ENCODE results near the gene CCDC81. TPM values are rescaled to one million over a fixed set of nuclear protein-coding genes. Genes with fewer than 3 reads are reported as not detected.
A peak's percentile ranks its signal among the peaks of the same experiment; 100 is the strongest.

The CCDC81 gene
- total RNA-seq, 1 donor = 0.36 TPM

DNA sequence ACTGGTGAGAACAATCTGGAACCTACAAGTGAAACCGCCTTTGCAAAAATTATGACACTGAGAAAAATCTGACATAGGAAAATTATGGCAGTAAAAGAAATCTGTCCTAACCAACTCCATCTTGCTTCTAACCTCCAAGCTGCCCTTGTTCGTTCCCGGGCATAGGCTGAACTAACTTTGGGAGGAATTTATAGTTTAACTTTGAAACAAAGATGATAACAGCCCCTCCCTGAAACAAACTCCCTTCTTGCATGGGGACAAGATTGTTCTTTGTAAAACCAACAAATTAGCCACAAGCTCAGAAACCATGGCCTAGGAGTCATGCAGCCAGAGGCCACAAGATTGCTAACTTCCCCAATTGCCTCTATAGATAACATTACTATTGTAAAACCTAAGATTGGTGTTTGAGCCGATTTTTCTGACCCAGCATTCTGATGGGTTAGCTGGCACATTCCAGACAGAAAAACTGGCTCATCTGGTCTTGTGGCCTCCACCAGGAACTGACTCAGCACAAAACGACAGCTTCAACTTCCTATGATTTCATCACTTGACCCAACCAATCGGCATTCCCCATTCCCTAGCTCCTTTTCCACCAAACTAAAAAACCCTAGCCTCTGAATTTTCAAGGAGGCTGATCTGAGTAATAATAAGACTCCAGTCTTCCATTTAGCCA, 3.6 kb upstream of the CCDC81 start:
- H3K4me3 ChIP-seq (ENCODE audit: low read depth, low read length) = no peak overlapping the region
- TF ChIP-seq, protein P1, sequence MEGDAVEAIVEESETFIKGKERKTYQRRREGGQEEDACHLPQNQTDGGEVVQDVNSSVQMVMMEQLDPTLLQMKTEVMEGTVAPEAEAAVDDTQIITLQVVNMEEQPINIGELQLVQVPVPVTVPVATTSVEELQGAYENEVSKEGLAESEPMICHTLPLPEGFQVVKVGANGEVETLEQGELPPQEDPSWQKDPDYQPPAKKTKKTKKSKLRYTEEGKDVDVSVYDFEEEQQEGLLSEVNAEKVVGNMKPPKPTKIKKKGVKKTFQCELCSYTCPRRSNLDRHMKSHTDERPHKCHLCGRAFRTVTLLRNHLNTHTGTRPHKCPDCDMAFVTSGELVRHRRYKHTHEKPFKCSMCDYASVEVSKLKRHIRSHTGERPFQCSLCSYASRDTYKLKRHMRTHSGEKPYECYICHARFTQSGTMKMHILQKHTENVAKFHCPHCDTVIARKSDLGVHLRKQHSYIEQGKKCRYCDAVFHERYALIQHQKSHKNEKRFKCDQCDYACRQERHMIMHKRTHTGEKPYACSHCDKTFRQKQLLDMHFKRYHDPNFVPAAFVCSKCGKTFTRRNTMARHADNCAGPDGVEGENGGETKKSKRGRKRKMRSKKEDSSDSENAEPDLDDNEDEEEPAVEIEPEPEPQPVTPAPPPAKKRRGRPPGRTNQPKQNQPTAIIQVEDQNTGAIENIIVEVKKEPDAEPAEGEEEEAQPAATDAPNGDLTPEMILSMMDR (IDR thresholded peaks at IDR 0.05; ENCODE audit: insufficient read depth, low read length) = no peak
- peak; percentile 66 for DNase-seq (ENCODE audit: low read depth)

DNA sequence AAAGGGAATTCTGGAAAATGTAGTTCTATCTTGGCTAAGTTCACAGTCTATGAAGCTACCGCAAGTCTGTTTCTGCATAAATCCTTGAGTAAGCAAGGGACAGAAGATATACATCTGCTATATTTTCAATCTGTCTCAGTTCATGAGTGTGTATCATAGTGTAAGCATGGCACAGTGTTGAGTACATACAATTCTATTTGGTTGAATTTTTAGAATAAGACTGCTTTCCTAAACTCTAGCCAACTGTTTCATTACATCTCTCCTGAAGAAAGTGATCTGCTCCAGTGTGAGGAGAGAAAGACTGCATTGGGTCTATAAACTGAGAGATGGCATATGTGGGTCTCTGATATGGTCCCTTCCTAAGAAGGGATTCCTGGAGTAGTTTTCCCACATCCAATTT, 2.6 kb upstream of the CCDC81 start:
- H3K4me3 ChIP-seq (ENCODE audit: low read depth, low read length) = no peak overlapping the region
- no peak for DNase-seq (ENCODE audit: low read depth)
- TF ChIP-seq, protein P1 (IDR thresholded peaks at IDR 0.05; ENCODE audit: insufficient read depth, low read length) = no peak

DNA sequence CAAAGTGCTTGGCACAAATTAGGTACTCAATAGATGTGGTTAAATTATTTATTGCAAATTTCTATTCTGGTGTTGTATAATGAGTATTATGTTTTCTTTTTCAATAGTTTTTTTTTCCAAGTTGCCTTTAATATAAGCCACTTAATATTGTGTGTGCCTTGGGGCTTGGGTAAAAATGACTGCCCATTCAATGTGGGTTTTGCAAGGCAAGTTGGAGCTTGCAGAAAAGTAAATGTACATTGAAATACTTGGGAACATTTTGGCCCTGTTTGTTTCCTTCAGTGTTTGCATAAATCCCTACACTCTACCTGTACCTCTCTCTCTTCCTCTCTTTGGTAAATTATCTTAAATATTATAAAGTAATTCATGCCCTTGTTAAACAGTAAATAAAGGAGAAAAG, 2.1 kb upstream of the CCDC81 start:
- H3K4me3 ChIP-seq (ENCODE audit: low read depth, low read length) = no peak overlapping the region
- DNase-seq (ENCODE audit: low read depth) = no peak
- TF ChIP-seq, protein P1 (IDR thresholded peaks at IDR 0.05; ENCODE audit: insufficient read depth, low read length) = no peak

DNA sequence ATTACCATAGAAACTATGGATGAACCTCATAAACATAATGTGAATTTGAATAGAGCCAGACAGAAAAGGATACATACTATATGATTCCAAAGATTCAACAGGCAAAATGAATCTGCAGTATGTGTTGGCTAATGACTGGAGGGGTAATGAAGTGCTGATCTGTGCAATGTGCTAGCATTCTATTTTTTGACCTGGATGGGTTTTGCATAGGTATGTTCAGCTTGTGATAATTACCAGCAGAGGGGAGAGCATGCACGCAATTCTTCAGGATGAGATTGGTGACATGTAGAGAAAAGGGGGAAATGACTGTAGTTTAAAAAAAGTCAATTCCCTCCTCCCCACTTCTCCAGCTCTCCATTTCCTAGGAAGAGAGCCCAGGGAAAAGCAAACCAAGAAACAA, 618 bp upstream of the CCDC81 start:
- TF ChIP-seq, protein P1 (IDR thresholded peaks at IDR 0.05; ENCODE audit: insufficient read depth, low read length) = no peak
- no peak for DNase-seq (ENCODE audit: low read depth)
- H3K4me3 ChIP-seq (ENCODE audit: low read depth, low read length) = no peak overlapping the region

DNA sequence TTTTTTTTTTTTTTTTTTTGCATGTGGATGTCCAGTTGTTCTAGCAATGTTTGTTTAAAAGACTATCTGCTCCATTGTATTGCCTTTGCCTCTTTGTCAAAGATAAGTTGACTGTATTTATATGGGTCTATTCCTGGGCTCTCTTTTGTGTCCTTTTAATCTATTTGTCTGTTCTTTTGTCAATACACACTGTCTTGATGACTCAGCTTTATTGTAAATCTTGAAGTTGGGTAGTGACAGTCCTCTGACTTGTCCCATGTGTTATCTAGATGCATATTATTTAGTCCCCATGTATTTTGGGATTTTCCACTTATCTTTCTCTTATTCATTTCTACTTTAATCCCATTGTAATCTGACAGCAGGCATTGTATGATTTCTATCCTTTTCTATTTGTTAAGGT, 3.3 kb downstream of the CCDC81 start:
- TF ChIP-seq, protein P1 (IDR thresholded peaks at IDR 0.05; ENCODE audit: insufficient read depth, low read length) = no peak
- no peak overlapping the region for H3K4me3 ChIP-seq (ENCODE audit: low read depth, low read length)
- no peak for DNase-seq (ENCODE audit: low read depth)

DNA sequence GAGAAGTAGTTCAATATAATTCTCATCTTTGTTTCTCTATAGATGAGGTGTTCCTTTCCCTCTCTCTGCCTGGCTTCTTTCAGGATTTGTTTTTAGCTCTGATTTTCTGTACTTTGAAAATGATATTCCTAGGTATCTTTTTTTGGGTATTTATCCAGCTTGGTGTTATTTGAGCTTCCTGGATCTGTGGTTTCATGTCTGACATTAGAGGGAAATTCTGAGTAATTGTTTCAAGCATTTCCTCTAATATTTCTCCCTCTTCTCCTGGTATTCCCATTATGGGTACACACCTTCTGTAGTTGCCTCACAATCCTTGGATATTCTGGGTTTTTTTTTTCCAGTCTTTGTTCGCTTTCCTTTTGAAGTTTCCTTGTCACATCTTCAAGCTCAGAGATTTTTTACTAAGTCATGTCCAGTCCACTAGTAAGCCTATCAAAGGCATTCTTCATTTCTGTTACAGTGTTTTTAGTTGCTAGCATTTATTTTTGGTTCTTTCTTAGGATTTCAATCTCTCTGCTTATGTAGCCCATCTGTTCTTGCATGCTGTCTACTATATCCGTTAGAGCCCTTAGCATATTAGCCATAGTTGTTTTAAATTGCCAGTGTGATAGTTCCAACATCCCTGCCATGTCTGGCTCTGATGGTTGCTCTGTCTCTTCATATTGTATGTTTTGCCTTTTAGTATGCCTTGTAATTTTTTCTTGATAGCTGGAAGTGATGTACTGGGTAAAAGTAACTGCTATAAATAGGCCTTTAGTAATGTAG, 5.8 kb downstream of the CCDC81 start:
- TF ChIP-seq, protein P1 (IDR thresholded peaks at IDR 0.05; ENCODE audit: insufficient read depth, low read length) = no peak
- no peak overlapping the region for H3K4me3 ChIP-seq (ENCODE audit: low read depth, low read length)
- no peak for DNase-seq (ENCODE audit: low read depth)

All from fibroblast of the aortic adventitia (primary cell).